ENCODE results near the gene PLEKHA5.

- TF ChIP-seq, protein P1, sequence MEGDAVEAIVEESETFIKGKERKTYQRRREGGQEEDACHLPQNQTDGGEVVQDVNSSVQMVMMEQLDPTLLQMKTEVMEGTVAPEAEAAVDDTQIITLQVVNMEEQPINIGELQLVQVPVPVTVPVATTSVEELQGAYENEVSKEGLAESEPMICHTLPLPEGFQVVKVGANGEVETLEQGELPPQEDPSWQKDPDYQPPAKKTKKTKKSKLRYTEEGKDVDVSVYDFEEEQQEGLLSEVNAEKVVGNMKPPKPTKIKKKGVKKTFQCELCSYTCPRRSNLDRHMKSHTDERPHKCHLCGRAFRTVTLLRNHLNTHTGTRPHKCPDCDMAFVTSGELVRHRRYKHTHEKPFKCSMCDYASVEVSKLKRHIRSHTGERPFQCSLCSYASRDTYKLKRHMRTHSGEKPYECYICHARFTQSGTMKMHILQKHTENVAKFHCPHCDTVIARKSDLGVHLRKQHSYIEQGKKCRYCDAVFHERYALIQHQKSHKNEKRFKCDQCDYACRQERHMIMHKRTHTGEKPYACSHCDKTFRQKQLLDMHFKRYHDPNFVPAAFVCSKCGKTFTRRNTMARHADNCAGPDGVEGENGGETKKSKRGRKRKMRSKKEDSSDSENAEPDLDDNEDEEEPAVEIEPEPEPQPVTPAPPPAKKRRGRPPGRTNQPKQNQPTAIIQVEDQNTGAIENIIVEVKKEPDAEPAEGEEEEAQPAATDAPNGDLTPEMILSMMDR (IDR thresholded peaks at IDR 0.05): no peak
- no peak for TF ChIP-seq EP300 (IDR thresholded peaks at IDR 0.05)
- TF ChIP-seq POLR2A (IDR thresholded peaks at IDR 0.05): no peak
Observed at GRCh38 chr12:19382563-19382962, 253.0 kb downstream of the PLEKHA5 start.
